GM12891 (cell line): Measurements from ENCODE around the gene SYT5.
"Not testable (repeated sequence)": the region's sequence is repeated elsewhere in the genome, so short reads cannot be mapped to it uniquely, and the experiment has no call there.

Experiments
- PAX5 ChIP-seq: IDR thresholded peaks from 2 replicates; pipeline ENCODE4 v1.6.1; 2011; ENCODE audit warnings: low read length, moderate library complexity, mild to moderate bottlenecking; ENCODE audit not compliant: insufficient read depth, severe bottlenecking
- POLR2AphosphoS5 ChIP-seq: IDR thresholded peaks from 2 replicates; pipeline ENCODE4 v1.6.1; 2011; ENCODE audit warnings: low read depth, low read length, control low read depth

DNA sequence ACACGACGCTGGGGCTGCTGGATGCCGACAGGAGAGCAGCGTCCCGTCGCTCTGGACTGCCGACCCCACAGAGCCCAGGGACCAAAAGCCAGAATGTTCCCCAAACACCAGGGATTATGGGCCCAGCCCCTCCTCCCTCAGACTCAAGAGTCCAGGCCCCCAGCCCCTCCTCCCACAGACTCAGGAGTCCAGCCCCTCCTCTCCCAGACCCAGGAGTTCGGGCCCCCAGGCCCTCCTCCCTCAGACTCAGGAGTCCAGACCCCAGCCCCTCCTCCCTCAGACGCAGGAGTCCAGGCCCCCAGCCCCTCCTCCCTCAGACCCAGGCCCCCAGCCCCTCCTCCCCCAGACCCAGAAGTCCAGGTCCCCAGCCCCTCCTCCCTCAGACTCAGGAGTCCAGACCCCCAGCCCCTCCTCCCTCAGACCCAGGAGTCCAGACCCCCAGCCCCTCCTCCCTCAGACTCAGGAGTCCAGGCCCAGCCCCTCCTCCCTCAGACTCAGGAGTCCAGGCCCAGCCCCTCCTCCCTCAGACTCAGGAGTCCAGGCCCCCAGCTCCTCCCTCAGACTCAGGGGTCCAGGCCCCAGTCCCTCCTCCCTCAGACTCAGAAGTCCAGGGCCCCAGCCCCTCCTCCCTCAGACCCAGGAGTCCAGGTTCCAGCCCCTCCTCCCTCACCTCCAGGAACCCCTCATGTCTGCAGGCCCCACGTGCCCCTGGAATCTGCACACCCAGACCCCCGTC, 44.8 kb upstream of the SYT5 start:
- not testable (repeated sequence) for TF ChIP-seq PAX5, POLR2AphosphoS5
